Kidney (tissue), 14 donors: Measurements from ENCODE around the gene PTPRM. TPM values are rescaled to one million over a fixed set of nuclear protein-coding genes. Genes with fewer than 3 reads are reported as not detected.

Experiments
- DNase-seq, 5 donors: peaks; one replicate each; pipeline ENCODE4 v3.0.0-alpha.2; 2013 to 2020
- FAIRE-seq: peaks from 2 replicates; lab custom pipeline; 2012; peaks lifted over from hg19 to GRCh38; lab: Jason Lieb, UNC
- H3K27ac ChIP-seq, 2 donors: one replicate each; pipeline ENCODE4 v1.7.0; 2013; ENCODE audit warnings: low read depth in 2 of 2, low read length in 2 of 2, inconsistent platforms in 1 of 2
- H3K27me3 ChIP-seq: one replicate; pipeline ENCODE4 v1.7.1; 2013; ENCODE audit warnings: low read length, inconsistent platforms; ENCODE audit not compliant: control insufficient read depth, insufficient read depth
- H3K36me3 ChIP-seq, 3 donors: one replicate each; pipeline versions ENCODE4 v1.7.0 to v1.7.1; 2013; ENCODE audit warnings: low read length in 3 of 3, control low read depth in 1 of 3, inconsistent platforms in 1 of 3; ENCODE audit not compliant: insufficient read depth in 3 of 3, control insufficient read depth in 2 of 3
- H3K4me1 ChIP-seq, 3 donors: one replicate each; pipeline versions ENCODE4 v1.7.0 to v1.7.1; 2013; ENCODE audit warnings: low read length in 3 of 3, inconsistent platforms in 1 of 3, low read depth in 1 of 3; ENCODE audit not compliant: control insufficient read depth in 2 of 3, insufficient read depth in 2 of 3
- H3K4me3 ChIP-seq, 3 donors: one replicate each; pipeline versions ENCODE4 v1.7.0 to v1.8.1; 2013; ENCODE audit warnings: low read length in 3 of 3, control low read depth in 1 of 3, inconsistent platforms in 1 of 3
- H3K9ac ChIP-seq, 3 donors: one replicate each; pipeline versions ENCODE4 v1.7.0 to v1.7.1; 2013; ENCODE audit warnings: low read length in 3 of 3, control low read depth in 1 of 3, inconsistent platforms in 1 of 3
- H3K9me3 ChIP-seq, 3 donors: one replicate each; pipeline versions ENCODE4 v1.7.0 to v1.7.1; 2013; ENCODE audit warnings: low read length in 3 of 3, control low read depth in 1 of 3, inconsistent platforms in 1 of 3; ENCODE audit not compliant: control insufficient read depth in 2 of 3, insufficient read depth in 1 of 3
- intact Hi-C: fragments of 100-400 bp; cut with DNase I; formaldehyde crosslinking; loops from one replicate; pipeline ENCODE4 v1.11.1; 2022
- polyA plus RNA-seq: library from polyadenylated mRNA; stranded (reverse); fragments of 350-450 nt; fragmentation: Illumina TruSeq; extraction: RNeasy Lipid Tissue Mini Kit (QIAGEN cat#74804); gene quantifications from one replicate; pipeline ENCODE4 v1.2.3, GENCODE V29; 2014; ENCODE audit warnings: low read depth, low replicate concordance; ENCODE audit not compliant: insufficient read depth
- total RNA-seq: library from RNA; stranded (reverse); fragmentation: NEBNext Ultra II Directional; extraction: Animal tissue kit (Norgen Biotek cat#: 25700); gene quantifications from one replicate; pipeline ENCODE4 v1.2.1, GENCODE V29; 2021
- TF ChIP-seq, protein P1 (sequence below): IDR thresholded peaks from 3 replicates; pipeline ENCODE4 v1.5.1; 2012; ENCODE audit warnings: mild to moderate bottlenecking, moderate library complexity, borderline replicate concordance; ENCODE audit not compliant: insufficient read depth; ENCODE audit errors: extremely low read depth
- donor health status: control.
- donor health status: control.
- donor health status: control.
- donor health status: control.
- donor health status: control.
- donor health status: DM: yes; HTN: yes; CAD: no.
- donor health status: Normal renal cell carcinoma (clear cell type).

The PTPRM gene
- total and polyA plus RNA-seq, 2 donors from 2014 or later = 52.4 to 98.9 TPM

DNA sequence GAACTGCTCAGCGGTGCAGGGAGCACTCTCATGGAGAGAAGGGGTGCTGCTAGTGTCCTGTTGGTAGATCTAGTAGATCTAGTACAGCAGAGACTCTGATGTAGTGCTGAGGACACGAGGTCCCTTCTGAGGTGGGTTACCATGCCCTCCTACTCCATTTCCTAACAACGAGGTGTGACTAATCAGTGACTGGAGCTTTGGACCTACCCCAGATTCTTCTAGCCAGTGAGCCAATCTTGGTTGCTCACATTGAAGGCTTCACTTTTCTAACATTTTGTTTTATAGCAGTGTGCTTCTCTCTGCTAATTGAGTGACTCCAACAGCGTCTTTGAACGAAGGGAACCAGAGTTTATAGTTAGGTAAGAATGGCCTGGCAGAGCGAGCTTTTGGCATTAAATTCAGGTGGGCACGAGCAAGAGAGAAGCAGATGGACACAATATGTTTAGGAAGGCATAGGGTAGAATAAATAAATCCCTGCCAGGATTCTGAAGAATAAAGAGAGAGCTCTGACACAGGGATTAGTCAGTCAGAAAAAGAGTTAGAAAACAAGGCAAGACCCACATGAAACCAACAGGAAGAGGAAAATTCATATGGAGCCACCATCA, 736.1 kb downstream of the PTPRM start:
- Histone ChIP-seq H3K9ac (no peak overlapping the region), H3K4me3 (no peak overlapping the region), H3K27me3 (no peaks in the 10 kb centered on the region), H3K27ac (no peak overlapping the region), H3K36me3 (peaks cover 0 to 2% (median under 1%) of the 10 kb centered on the region in 3 donors), H3K9me3 (no peaks in the 10 kb centered on the region), H3K4me1 (no peaks in the 10 kb centered on the region)
- TF ChIP-seq, protein P1, sequence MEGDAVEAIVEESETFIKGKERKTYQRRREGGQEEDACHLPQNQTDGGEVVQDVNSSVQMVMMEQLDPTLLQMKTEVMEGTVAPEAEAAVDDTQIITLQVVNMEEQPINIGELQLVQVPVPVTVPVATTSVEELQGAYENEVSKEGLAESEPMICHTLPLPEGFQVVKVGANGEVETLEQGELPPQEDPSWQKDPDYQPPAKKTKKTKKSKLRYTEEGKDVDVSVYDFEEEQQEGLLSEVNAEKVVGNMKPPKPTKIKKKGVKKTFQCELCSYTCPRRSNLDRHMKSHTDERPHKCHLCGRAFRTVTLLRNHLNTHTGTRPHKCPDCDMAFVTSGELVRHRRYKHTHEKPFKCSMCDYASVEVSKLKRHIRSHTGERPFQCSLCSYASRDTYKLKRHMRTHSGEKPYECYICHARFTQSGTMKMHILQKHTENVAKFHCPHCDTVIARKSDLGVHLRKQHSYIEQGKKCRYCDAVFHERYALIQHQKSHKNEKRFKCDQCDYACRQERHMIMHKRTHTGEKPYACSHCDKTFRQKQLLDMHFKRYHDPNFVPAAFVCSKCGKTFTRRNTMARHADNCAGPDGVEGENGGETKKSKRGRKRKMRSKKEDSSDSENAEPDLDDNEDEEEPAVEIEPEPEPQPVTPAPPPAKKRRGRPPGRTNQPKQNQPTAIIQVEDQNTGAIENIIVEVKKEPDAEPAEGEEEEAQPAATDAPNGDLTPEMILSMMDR = no peak
- no peak for DNase-seq
- FAIRE-seq = no peak
- intact Hi-C loops = no loop called here

DNA sequence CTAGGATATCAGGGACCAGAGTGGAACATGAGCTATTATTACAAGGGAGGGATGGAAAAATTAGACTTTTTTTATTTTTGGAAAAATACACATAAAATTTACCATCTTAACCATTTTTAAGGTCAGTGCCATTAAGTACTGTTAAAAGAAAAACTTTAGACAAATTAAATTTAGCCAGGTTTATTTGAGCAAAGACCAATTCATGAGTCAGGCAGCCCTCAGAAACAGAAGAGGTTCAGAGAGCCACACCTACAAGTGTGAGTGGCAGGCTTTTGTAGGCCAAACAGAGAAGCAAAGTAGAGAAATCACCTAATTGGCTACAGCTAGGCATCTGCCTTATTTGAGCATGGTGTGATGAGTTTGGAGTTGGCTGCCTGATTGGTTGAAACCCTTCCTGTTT, 740.8 kb downstream of the PTPRM start:
- no peak for DNase-seq
- H3K4me3 ChIP-seq = no peak overlapping the region
- H3K9me3 ChIP-seq = no peaks in the 10 kb centered on the region
- H3K27ac ChIP-seq = no peak overlapping the region
- no peak for FAIRE-seq
- intact Hi-C loops = no loop called here
- no peaks in the 10 kb centered on the region for H3K4me1 ChIP-seq
- H3K36me3 ChIP-seq = peaks cover 0 to 6% (median 0%) of the 10 kb centered on the region in 3 donors
- TF ChIP-seq, protein P1 = no peak
- H3K27me3 ChIP-seq = no peaks in the 10 kb centered on the region
- H3K9ac ChIP-seq = no peak overlapping the region

DNA sequence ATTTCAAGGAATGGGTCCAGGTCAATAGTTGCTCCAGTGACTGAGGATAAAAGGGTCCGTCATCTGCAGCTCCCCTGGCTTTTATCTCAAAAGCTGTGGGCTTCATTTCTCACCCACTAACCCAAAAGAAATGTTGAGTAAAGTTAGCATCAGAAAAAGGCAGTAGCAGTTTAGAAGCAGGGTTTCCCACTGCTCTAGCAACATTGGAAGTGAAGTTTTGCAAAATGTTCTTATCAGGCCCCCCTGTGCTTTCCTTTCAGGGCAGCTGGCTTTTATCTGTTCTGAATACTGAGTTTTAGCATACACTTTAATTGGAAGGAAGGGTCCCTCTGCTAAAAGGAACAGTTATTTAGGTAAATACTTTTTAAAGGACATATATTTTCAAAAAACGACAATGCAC, 745.9 kb downstream of the PTPRM start:
- H3K27ac ChIP-seq = no peak overlapping the region
- no peaks in the 10 kb centered on the region for H3K9me3 ChIP-seq
- no peak overlapping the region for H3K4me3 ChIP-seq
- no peaks in the 10 kb centered on the region for H3K27me3 ChIP-seq
- TF ChIP-seq, protein P1 = no peak
- FAIRE-seq (no peak), DNase-seq (no peak)
- H3K4me1 ChIP-seq = no peaks in the 10 kb centered on the region
- H3K9ac ChIP-seq = no peak overlapping the region
- intact Hi-C loops = no loop called here
- H3K36me3 ChIP-seq = peaks cover 0 to 10% (median 0%) of the 10 kb centered on the region in 3 donors

DNA sequence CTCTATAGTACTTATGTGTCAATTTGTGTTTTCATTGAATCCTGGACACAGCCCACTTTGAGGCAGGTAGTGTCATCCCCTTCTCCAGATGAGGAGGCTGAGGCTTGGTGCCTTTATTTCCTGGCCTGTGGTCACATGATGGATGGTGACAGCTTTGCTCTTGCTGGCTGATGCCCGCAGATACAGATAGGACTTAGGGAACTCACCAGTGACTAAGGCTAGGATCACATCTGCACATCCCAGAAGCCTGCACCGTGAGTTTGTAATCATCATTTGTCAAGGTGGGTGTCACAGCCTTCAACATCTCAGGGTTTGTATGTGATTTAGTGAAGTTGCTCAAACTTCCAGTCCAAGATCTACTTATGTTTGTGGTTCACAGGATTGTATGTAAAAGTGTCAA, 747.0 kb downstream of the PTPRM start:
- H3K9ac ChIP-seq = no peak overlapping the region
- peaks cover 0 to 10% (median 0%) of the 10 kb centered on the region in 3 donors for H3K36me3 ChIP-seq
- no peak overlapping the region for H3K4me3 ChIP-seq
- TF ChIP-seq, protein P1 = no peak
- H3K4me1 ChIP-seq = no peaks in the 10 kb centered on the region
- no peak for FAIRE-seq
- intact Hi-C loops = no loop called here
- no peaks in the 10 kb centered on the region for H3K27me3 ChIP-seq
- DNase-seq = no peak
- no peaks in the 10 kb centered on the region for H3K9me3 ChIP-seq
- H3K27ac ChIP-seq = no peak overlapping the region
